Measurements from ENCODE around the gene CCP110.

The CCP110 gene

DNA sequence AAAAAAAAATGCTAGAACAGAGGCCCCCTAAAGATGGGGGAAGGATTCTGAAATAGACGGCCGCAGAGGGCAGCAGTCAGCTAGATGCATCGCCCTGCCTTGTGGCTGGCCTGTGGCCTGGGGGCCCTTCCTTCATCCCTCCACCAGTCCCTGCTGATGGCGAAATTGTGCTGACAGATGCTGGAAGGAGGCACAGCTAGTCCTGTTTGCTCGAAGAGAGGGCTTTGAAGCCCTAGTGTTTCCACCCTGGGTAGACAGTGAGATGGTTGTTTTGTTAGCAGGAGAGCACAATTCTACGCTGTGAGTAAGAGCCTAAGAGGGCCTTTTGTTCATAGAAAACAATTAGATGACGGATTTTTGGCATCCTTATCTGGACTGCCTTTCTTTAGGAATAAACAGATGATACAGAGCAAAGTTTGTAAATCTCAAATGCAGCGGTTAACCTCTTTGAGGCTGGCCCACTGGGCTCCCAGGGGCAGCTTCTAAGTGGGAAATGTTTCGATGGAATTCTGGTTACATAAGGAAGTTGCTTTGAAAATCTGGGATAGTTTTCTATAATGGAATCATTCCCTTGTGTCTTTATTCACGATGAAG, 54.7 kb downstream of the CCP110 start:
- H3K9ac ChIP-seq (ENCODE audit: low read length): no peak overlapping the region
- TF ChIP-seq EZH2phosphoT487 (IDR thresholded peaks at IDR 0.05; ENCODE audit: low read depth): no peak
- TF ChIP-seq, protein P1, sequence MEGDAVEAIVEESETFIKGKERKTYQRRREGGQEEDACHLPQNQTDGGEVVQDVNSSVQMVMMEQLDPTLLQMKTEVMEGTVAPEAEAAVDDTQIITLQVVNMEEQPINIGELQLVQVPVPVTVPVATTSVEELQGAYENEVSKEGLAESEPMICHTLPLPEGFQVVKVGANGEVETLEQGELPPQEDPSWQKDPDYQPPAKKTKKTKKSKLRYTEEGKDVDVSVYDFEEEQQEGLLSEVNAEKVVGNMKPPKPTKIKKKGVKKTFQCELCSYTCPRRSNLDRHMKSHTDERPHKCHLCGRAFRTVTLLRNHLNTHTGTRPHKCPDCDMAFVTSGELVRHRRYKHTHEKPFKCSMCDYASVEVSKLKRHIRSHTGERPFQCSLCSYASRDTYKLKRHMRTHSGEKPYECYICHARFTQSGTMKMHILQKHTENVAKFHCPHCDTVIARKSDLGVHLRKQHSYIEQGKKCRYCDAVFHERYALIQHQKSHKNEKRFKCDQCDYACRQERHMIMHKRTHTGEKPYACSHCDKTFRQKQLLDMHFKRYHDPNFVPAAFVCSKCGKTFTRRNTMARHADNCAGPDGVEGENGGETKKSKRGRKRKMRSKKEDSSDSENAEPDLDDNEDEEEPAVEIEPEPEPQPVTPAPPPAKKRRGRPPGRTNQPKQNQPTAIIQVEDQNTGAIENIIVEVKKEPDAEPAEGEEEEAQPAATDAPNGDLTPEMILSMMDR (IDR thresholded peaks at IDR 0.05; ENCODE audit: low read depth, low read length): no peak
- H3K79me2 ChIP-seq (ENCODE audit: low read length): no peaks in the 10 kb centered on the region
- no peak overlapping the region for H3K4me2 ChIP-seq (ENCODE audit: low read length)
- no peaks in the 10 kb centered on the region for H4K20me1 ChIP-seq (ENCODE audit: insufficient read depth, low read length)
- H3K36me3 ChIP-seq (replicated peaks; ENCODE audit: low read depth, low read length): peaks cover 47% of the 10 kb centered on the region
- H3K9me3 ChIP-seq (ENCODE audit: insufficient read depth, low read length): no peaks in the 10 kb centered on the region
- H3K27ac ChIP-seq (ENCODE audit: low read length): no peak overlapping the region
- no peak overlapping the region for H2AFZ ChIP-seq (ENCODE audit: low read depth, low read length)
- no peak overlapping the region for H3K4me3 ChIP-seq (ENCODE audit: low read length)
- no peaks in the 10 kb centered on the region for H3K4me1 ChIP-seq (ENCODE audit: low read length)
- no peaks in the 10 kb centered on the region for H3K27me3 ChIP-seq (ENCODE audit: low read depth, low read length)

DNA sequence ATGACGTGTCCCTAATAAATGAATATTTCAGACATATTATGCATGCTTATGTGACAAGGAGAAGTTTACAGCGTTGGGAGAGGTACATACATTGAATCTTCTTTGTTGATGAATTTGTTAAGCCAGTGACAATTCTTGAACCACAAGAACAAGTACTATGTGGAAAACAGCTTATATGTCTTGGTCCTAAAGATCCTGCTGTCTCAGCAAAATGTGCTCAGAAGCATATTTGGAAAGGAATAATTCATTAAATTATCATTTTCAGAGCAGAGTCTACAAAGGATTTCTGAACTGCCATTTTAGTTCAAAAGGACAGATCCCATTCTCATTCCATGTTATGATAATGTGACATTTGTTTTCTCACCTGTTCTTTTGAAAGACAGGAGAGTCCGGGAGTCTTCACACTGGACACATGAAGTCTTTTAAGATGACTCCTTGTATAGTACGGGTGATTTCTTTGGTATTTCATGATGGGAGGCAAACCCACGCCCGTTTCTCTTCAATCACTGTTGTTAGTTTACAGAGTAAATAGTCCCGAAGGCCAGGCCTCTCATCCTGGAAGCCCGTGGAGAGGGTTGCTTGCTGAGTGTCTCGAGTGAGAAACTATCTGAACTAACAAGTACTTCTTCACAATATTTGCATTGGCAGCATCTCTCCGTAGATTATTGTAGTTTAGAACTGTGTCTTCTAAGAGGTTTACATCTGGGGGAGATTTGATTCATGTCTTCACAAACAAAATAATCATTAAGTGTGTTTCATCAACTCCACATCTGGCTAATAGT, 58.5 kb downstream of the CCP110 start:
- Histone ChIP-seq H3K27ac (ENCODE audit: low read length) (no peak overlapping the region), H3K4me1 (ENCODE audit: low read length) (peaks cover 5% of the 10 kb centered on the region), H3K27me3 (ENCODE audit: low read depth, low read length) (no peaks in the 10 kb centered on the region), H3K79me2 (ENCODE audit: low read length) (no peaks in the 10 kb centered on the region), H3K4me3 (ENCODE audit: low read length) (no peak overlapping the region), H4K20me1 (ENCODE audit: insufficient read depth, low read length) (no peaks in the 10 kb centered on the region), H3K4me2 (ENCODE audit: low read length) (no peak overlapping the region), H3K9ac (ENCODE audit: low read length) (no peak overlapping the region), H2AFZ (ENCODE audit: low read depth, low read length) (no peak overlapping the region), H3K36me3 (replicated peaks; ENCODE audit: low read depth, low read length) (peaks cover 36% of the 10 kb centered on the region), H3K9me3 (ENCODE audit: insufficient read depth, low read length) (no peaks in the 10 kb centered on the region)
- TF ChIP-seq, protein P1 (IDR thresholded peaks at IDR 0.05; ENCODE audit: low read depth, low read length): no peak
- TF ChIP-seq EZH2phosphoT487 (IDR thresholded peaks at IDR 0.05; ENCODE audit: low read depth): no peak

DNA sequence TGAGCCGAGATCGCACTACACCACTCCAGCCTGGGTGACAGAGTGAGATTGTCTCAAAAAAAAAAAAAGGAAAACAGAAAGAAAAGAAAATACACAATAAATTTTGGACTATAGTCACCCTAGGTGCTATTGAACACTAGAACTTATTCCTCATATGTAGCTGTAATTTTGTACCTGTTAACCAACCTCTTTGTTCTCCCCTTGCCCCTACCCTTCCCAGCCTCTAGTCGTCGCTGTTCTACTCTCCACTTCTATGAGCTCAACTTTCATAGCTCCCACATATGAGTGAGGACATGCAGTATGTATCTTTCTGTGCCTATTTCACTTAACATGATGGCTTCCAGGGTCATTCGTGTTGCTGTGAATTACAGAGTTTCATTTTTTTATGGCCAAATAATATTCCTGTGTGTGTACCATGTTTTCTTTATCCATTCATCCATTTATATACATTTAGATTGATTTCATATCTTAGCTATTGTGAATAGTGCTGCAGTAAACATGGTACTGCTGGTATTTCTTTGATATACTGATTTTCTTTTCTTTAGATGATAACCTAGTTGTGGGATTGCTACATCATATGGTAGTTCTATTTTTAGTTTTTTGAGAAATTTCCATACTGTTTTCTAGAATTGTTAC, 60.0 kb downstream of the CCP110 start:
- Histone ChIP-seq H3K27ac (ENCODE audit: low read length) (no peak overlapping the region), H4K20me1 (ENCODE audit: insufficient read depth, low read length) (no peaks in the 10 kb centered on the region), H3K4me2 (ENCODE audit: low read length) (no peak overlapping the region), H3K27me3 (ENCODE audit: low read depth, low read length) (no peaks in the 10 kb centered on the region), H2AFZ (ENCODE audit: low read depth, low read length) (no peak overlapping the region), H3K36me3 (replicated peaks; ENCODE audit: low read depth, low read length) (peaks cover 33% of the 10 kb centered on the region), H3K4me3 (ENCODE audit: low read length) (no peak overlapping the region), H3K4me1 (ENCODE audit: low read length) (peaks cover 5% of the 10 kb centered on the region), H3K9me3 (ENCODE audit: insufficient read depth, low read length) (no peaks in the 10 kb centered on the region), H3K9ac (ENCODE audit: low read length) (no peak overlapping the region), H3K79me2 (ENCODE audit: low read length) (no peaks in the 10 kb centered on the region)
- TF ChIP-seq, protein P1 (IDR thresholded peaks at IDR 0.05; ENCODE audit: low read depth, low read length): peak; percentile 87
- no peak for TF ChIP-seq EZH2phosphoT487 (IDR thresholded peaks at IDR 0.05; ENCODE audit: low read depth)

DNA sequence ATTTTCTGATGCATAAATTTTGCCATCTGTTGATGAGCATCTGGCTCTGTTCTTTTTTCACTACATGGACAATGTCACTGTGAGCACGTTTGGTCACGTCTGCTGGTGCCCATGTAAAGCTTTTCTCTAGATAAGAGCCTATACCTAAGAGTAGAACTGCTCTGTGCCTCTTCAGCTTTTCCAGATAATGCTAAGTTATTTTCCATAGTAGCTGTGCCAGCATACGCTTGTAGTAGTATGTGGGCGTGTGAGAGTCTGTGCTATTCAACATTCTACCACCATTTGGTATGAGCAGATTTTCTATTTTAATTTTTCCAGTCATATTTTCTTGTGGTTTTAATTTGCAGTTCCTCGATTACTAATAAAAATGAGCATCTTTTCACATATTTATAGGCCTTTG, 64.9 kb downstream of the CCP110 start:
- TF ChIP-seq EZH2phosphoT487 (IDR thresholded peaks at IDR 0.05; ENCODE audit: low read depth): no peak
- TF ChIP-seq, protein P1 (IDR thresholded peaks at IDR 0.05; ENCODE audit: low read depth, low read length): no peak
- no peak overlapping the region for H3K4me2 ChIP-seq (ENCODE audit: low read length)

More for the DNA sequence above, 64.9 kb downstream of the CCP110 start:
- Histone ChIP-seq H3K4me1 (ENCODE audit: low read length) (peaks cover 5% of the 10 kb centered on the region), H2AFZ (ENCODE audit: low read depth, low read length) (no peak overlapping the region), H3K27ac (ENCODE audit: low read length) (no peak overlapping the region), H3K4me3 (ENCODE audit: low read length) (no peak overlapping the region), H3K36me3 (replicated peaks; ENCODE audit: low read depth, low read length) (peaks cover 14% of the 10 kb centered on the region), H4K20me1 (ENCODE audit: insufficient read depth, low read length) (no peaks in the 10 kb centered on the region), H3K9ac (ENCODE audit: low read length) (no peak overlapping the region), H3K79me2 (ENCODE audit: low read length) (no peaks in the 10 kb centered on the region), H3K27me3 (ENCODE audit: low read depth, low read length) (no peaks in the 10 kb centered on the region), H3K9me3 (ENCODE audit: insufficient read depth, low read length) (no peaks in the 10 kb centered on the region)
